Breast epithelium (tissue), 3 donors: ENCODE measurements around the gene FFAR4.

Experiments
- POLR2A ChIP-seq: fragments of 450-650 bp; IDR thresholded peaks from one replicate; pipeline ENCODE4 v1.6.1; 2016; ENCODE audit warnings: antibody characterized with exemption, mild to moderate bottlenecking, moderate library complexity
- TF ChIP-seq, protein P1 (sequence below), 3 donors: fragments of 450-650 bp; IDR thresholded peaks; one replicate each; pipeline ENCODE4 v1.5.1; 2016 to 2017; ENCODE audit warnings: antibody characterized with exemption in 3 of 3, mild to moderate bottlenecking in 3 of 3, moderate library complexity in 3 of 3

DNA sequence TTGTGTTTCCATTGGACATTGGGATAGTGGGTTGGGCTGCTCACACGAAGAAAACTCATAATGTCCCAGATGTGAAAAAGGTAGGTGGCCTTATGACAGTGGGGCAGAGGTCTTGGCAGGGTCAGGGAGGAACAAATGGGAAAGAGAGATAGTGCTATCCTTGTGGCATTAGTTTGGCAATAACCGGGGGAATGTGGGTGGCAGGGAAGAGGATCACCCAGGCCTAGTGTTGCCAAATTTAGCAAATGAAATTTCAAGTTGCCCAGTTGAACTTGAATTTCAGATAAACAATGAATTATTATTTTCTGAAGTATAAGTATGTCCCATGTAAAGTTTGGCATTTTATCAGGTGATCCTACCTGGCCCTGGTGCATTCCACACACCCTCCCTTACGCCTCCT is 46.7 kb downstream of the FFAR4 start:
- TF ChIP-seq, protein P1, sequence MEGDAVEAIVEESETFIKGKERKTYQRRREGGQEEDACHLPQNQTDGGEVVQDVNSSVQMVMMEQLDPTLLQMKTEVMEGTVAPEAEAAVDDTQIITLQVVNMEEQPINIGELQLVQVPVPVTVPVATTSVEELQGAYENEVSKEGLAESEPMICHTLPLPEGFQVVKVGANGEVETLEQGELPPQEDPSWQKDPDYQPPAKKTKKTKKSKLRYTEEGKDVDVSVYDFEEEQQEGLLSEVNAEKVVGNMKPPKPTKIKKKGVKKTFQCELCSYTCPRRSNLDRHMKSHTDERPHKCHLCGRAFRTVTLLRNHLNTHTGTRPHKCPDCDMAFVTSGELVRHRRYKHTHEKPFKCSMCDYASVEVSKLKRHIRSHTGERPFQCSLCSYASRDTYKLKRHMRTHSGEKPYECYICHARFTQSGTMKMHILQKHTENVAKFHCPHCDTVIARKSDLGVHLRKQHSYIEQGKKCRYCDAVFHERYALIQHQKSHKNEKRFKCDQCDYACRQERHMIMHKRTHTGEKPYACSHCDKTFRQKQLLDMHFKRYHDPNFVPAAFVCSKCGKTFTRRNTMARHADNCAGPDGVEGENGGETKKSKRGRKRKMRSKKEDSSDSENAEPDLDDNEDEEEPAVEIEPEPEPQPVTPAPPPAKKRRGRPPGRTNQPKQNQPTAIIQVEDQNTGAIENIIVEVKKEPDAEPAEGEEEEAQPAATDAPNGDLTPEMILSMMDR (IDR thresholded peaks at IDR 0.05): no peak
- TF ChIP-seq POLR2A: no peak
